HG02970 (cell line): ENCODE measurements around the gene DPP3.
"Not testable (repeated sequence)": the region's sequence is repeated elsewhere in the genome, so short reads cannot be mapped to it uniquely, and the experiment has no call there.

ENCODE experiments used
- ATAC-seq: cut with Tn5 transposase; IDR thresholded peaks from one replicate; pipeline ENCODE4 v1.9.1; 2021; ENCODE audit warnings: mild to moderate bottlenecking, moderate library complexity, moderate number of reproducible peaks; ENCODE audit not compliant: unreplicated experiment, low FRiP score

DPP3 gene, protein sequence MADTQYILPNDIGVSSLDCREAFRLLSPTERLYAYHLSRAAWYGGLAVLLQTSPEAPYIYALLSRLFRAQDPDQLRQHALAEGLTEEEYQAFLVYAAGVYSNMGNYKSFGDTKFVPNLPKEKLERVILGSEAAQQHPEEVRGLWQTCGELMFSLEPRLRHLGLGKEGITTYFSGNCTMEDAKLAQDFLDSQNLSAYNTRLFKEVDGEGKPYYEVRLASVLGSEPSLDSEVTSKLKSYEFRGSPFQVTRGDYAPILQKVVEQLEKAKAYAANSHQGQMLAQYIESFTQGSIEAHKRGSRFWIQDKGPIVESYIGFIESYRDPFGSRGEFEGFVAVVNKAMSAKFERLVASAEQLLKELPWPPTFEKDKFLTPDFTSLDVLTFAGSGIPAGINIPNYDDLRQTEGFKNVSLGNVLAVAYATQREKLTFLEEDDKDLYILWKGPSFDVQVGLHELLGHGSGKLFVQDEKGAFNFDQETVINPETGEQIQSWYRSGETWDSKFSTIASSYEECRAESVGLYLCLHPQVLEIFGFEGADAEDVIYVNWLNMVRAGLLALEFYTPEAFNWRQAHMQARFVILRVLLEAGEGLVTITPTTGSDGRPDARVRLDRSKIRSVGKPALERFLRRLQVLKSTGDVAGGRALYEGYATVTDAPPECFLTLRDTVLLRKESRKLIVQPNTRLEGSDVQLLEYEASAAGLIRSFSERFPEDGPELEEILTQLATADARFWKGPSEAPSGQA

GRCh38 chr11:66480117-66480938, at the start of gene DPP3:
DPP3 (plus strand) TSS chr11:66480434; CDS start chr11:66482201, 1,767 bp downstream.
- ATAC-seq: peak; percentile 88

GRCh38 chr11:66431287-66431686, 48.9 kb upstream of the DPP3 start:
- ATAC-seq: not testable (repeated sequence)

DNA sequence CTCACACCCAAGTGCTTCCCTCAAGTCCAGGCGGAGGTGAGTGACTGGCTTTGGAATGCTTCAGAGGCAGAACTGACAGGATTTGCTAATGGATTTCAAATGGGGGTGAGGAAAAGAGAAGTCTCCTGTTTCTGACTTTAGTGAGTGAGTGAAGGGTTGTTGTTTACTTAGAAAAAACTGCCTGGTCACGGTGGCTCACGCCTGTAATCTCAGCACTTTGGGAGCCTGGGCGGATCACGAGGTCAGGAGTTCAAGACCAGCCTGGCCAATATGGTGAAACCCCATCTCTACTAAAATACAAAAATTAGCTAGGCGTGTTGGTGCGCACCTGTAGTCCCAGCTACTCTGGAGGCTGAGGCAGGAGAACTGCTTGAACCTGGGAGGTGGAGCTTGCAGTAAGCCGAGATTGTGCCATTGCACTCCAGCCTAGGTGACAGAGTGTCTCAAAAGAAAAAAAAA, 48.3 kb upstream of the DPP3 start:
- ATAC-seq: not testable (repeated sequence)

DNA sequence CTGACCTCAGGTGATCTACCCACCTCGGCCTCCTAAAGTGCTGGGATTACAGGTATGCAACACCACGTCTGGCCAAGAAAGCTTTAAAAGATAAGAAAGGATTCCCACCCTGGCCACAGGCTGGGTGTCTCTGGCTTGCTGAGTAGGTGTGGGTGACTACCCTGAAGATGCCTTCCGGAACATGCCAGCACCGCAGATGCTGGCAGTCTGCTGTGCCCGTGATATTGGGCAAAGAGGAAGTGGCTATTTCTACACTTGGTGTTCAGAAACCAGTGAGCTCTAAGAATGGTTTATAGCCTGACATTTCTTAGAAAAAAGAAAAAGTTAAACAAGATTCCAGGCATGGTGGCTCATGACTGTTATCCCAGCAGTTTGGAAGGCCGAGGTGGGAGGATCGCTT, 47.6 kb upstream of the DPP3 start:
- ATAC-seq: no peak

DNA sequence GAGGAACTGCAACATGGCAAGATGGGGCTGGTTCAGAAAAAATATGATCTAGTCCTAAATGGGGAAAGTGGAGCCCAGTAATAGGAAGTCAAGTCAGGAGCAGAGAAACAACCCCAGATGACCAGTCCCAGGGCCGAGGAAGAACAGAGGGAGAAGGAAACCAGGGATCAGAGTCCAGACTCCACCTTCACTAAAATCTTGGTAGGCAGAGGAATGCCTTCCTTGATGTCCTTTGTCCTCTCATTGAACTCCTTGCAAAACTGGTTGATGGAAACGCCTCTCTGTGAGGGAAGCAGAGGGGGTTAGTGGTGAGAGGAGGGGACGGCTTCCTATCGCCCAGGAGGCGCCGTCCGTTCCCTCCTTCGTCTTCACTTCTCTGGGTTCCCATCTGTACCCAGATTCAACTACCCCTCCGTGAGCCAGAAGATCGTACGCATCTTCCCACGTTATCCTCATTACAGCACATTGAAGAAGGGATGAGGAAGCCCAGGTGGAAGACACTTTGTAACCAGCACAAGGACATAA, 42.2 kb upstream of the DPP3 start:
- ATAC-seq: peak; percentile 11

- ATAC-seq: peak; percentile 94
Measured at GRCh38 chr11:66438504-66439466, 41.4 kb upstream of the DPP3 start, which contains the start of gene MRPL11. MRPL11 (minus strand) TSS chr11:66438848; CDS start chr11:66438754, 94 bp downstream.

DNA sequence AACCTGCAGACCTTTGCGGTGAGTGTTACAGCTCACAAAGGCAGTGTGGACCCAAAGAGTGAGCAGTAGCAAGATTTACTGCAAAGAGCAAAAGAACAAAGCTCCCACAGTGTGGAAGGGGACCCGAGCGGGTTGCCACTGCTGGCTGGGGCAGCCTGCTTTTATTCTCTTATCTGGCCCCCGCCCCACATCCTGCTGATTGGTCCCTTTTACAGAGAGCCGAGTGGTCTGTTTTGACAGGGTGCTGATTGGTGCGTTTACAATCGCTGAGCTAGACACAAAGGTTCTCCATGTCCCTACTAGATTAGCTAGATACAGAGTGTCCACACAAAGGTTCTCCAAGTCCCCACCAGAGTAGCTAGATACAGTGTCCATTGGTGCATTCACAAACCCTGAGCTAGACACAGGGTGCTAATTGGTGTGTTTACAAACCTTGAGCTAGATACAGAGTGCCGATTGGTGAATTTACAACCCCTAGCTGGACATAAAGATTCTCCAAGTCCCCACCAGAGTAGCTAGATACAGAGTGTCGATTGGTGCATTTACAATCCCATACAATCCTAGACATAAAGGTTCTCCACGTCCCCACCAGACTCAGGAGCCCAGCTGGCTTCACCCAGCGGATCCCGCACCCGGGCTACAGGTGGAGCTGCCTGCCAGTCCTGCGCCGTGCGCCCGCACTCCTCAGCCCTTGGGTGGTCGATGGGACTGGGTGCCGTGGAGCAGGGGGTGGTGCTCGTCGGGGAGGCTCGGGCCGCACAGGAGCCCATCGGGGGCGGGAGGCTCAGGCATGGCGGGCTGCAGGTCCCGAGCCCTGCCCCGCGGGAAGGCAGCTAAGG, 39.9 kb upstream of the DPP3 start:
- ATAC-seq: not testable (repeated sequence)

DNA sequence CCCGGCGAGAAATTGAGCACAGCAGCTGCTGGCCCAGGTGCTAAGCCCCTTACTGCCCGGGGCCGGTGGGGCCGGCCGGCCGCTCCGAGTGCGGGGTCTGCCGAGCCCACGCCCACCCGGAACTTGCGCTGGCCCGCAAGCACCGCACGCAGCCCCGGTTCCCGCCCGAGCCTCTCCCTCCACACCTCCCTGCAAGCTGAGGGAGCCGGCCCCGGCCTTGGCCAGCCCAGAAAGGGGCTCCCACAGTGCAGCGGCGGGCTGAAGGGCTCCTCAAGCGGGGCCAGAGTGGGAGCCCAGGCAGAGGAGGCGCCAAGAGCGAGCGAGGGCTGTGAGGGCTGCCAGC, 39.3 kb upstream of the DPP3 start:
- not testable (repeated sequence) for ATAC-seq

- ATAC-seq: no peak
Measured at GRCh38 chr11:66443602-66444001, 36.6 kb upstream of the DPP3 start.

DNA sequence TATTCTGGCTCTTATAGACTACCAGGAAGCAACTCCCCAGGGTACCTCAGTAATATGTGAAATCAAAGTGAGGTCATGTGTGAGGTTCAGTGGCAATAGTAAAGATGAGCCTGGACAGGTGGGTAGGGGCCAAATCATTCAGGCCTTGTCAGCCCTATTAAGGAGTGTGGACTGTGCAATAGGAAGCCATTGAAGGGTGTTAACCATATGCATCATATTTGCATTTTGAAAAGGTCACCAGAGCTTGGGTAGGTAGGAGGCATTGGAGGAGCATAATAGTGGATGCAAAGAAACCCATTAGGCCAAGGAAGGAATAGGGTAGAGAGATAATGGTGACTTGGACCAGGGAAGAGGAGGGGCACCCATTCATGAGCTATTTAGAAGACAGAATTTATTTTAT, 33.2 kb upstream of the DPP3 start:
- ATAC-seq: no peak

DNA sequence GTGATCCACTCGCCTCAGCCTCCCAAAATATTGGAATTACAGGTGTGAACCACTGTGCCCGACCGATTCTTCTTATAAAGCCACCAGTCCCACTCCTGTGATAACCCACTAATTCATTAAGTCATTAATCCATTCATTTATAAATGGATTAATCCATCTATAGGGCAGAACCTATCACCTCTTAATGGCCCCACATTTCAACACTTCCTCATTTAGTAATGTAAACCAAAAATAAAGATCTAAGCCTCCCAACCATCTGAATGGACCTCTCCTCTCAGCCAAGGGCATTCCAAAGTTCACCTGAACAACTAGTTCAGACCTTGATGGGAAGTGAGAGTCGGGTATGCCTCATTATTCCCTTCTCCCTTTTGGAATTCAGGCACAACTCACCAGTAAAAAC, 31.7 kb upstream of the DPP3 start:
- ATAC-seq: no peak

- no peak for ATAC-seq
Measured at GRCh38 chr11:66450560-66450959, 29.7 kb upstream of the DPP3 start.

DNA sequence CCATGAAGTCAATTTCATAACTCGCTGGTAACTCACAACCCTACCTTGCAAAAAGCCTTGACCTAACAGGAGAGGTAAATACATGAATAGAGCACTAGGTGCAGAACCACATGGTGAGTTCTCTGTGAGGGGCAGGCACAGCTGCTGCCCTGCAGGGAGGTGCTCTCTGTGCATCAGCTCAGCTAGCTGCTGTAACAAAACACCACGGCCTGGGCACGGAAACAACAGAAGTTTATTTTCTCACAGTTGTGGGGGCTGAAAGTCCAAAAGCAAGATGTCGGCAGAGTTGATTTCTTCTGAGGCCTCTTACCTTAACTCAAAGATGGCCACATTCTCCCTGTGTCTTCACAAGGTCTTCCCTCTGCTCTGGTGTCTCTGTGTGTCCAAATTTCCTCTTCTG, 28.6 kb upstream of the DPP3 start:
- ATAC-seq: no peak

DNA sequence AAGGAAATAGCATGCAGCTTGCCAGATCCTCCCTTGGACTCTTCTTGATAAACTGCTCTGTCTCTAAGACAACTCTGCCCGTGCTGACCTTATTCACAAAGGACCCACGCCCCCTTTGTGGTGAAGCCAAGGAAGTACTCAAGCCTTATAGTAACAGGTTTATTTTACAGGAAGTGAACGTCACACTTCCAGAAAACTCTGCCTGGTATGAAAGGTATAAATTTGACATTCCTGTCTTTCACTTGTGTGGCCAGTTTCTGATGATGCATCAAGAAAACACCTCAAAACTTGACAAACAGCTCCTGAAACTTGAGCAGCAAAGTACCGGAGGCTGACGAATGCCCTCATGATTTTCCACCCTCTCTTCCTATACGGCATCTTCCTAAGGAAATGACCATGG, 26.0 kb upstream of the DPP3 start:
- ATAC-seq: no peak

DNA sequence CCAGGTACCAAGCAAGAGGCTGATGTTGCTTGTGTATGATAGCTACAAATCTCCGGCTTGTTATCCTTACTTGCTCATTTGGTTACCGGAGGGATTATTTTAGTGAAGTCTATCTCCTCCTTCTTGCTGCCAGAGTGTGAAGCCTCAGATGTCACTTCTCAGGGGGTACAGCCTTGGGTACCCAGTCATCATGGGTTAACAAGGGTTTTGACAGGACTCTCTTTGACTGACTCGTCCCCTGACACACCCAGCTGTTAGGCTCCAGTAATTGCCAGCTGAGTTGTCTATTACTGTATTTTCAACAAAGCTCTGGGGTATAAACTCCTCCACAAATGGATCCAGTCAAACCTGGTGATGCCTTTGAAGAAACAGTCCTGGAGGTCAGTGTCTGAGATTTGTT, 25.4 kb upstream of the DPP3 start:
- no peak for ATAC-seq

- ATAC-seq: no peak
Measured at GRCh38 chr11:66457826-66458225, 22.4 kb upstream of the DPP3 start.

- no peak for ATAC-seq
Measured at GRCh38 chr11:66459138-66459778, 21.0 kb upstream of the DPP3 start.

- no peak for ATAC-seq
Measured at GRCh38 chr11:66462010-66462409, 18.2 kb upstream of the DPP3 start.
